IMR-90 (cell line): Measurements from ENCODE around the gene CDK15. TPM values are rescaled to one million over a fixed set of nuclear protein-coding genes. Genes with fewer than 3 reads are reported as not detected.

Experiments used
- ATAC-seq: fragments of 200-7000 bp; cut with Tn5 transposase; 2 replicates; pipeline ENCODE4 v1.9.1; 2020; ENCODE audit warnings: low read depth, mild to moderate bottlenecking, moderate library complexity
- BruUV-seq: library from RNA; stranded (reverse); fragments of 400-500 nt; replicated peaks from 2 replicates; lab custom pipeline; 2021; lab: Mats Ljungman, UMichigan
- CTCF ChIA-PET: fragments of 300-600 bp; formaldehyde crosslinking; extraction: SDS; loops from one replicate; lab custom pipeline; 2021; ENCODE audit warnings: antibody characterized with exemption; lab: Yijun Ruan, JAX
- POLR2A ChIA-PET: fragments of 300-600 bp; sonication (Branson Sonifier 250); formaldehyde crosslinking; loops from one replicate; lab custom pipeline; 2022; ENCODE audit warnings: antibody characterized with exemption; ENCODE audit not compliant: unreplicated experiment; lab: Charles Lee
- DNase-seq: peaks from one replicate; pipeline ENCODE4 v3.0.0; 2013
- H2AFZ ChIP-seq: replicated peaks from 2 replicates; pipeline ENCODE3; 2013; ENCODE audit warnings: low read length, mild to moderate bottlenecking; ENCODE audit not compliant: poor library complexity
- H2AK5ac ChIP-seq: 2 replicates; pipeline ENCODE4 v1.6.1; 2013; ENCODE audit warnings: low read depth, low read length, inconsistent platforms
- H2AK9ac ChIP-seq: replicated peaks from 2 replicates; pipeline ENCODE3; 2013; ENCODE audit warnings: mild to moderate bottlenecking, low read depth, low read length, moderate library complexity; ENCODE audit not compliant: poor library complexity
- H2BK120ac ChIP-seq: 2 replicates; pipeline ENCODE4 v1.6.1; 2013; ENCODE audit warnings: low read depth, low read length, inconsistent platforms
- H2BK15ac ChIP-seq: 3 replicates; pipeline ENCODE4 v1.6.1; 2013; ENCODE audit warnings: low read depth, low read length, inconsistent platforms
- H2BK20ac ChIP-seq: 2 replicates; pipeline ENCODE4 v1.6.1; 2013; ENCODE audit warnings: low read depth, mild to moderate bottlenecking, inconsistent platforms, low read length, moderate library complexity
- H2BK5ac ChIP-seq: 2 replicates; pipeline ENCODE4 v1.6.1; 2013; ENCODE audit warnings: mild to moderate bottlenecking, low read depth, low read length, inconsistent platforms; ENCODE audit not compliant: poor library complexity, severe bottlenecking
- H3K14ac ChIP-seq: replicated peaks from 2 replicates; pipeline ENCODE4 v1.6.1; 2013; ENCODE audit warnings: low read depth, low read length, inconsistent platforms
- H3K18ac ChIP-seq: 2 replicates; pipeline ENCODE4 v1.6.1; 2013; ENCODE audit warnings: low read depth, low read length, control low read depth
- H3K23ac ChIP-seq: 2 replicates; pipeline ENCODE4 v1.6.1; 2013; ENCODE audit warnings: low read depth, low read length, inconsistent platforms
- H3K27ac ChIP-seq: 2 replicates; pipeline ENCODE4 v1.5.1; 2013; ENCODE audit warnings: mild to moderate bottlenecking, control low read depth, low read length; ENCODE audit not compliant: insufficient read depth
- H3K27me3 ChIP-seq: 2 replicates; pipeline ENCODE4 v1.6.1; 2013; ENCODE audit warnings: low read length; ENCODE audit not compliant: control insufficient read depth, insufficient read depth
- H3K36me3 ChIP-seq: 2 replicates; pipeline ENCODE4 v1.6.1; 2013; ENCODE audit warnings: low read length, mixed read lengths; ENCODE audit not compliant: control insufficient read depth, insufficient read depth
- H3K4ac ChIP-seq: 2 replicates; pipeline ENCODE4 v1.6.1; 2013; ENCODE audit warnings: low read depth, low read length, inconsistent platforms
- H3K4me1 ChIP-seq: 2 replicates; pipeline ENCODE4 v1.6.1; 2013; ENCODE audit warnings: low read length, mixed read lengths; ENCODE audit not compliant: control insufficient read depth, insufficient read depth
- H3K4me2 ChIP-seq: 2 replicates; pipeline ENCODE4 v1.6.1; 2013; ENCODE audit warnings: low read depth, mild to moderate bottlenecking, control low read depth, low read length, moderate library complexity
- H3K4me3 ChIP-seq: 2 replicates; pipeline ENCODE4 v1.5.1; 2013; ENCODE audit warnings: low read depth, mild to moderate bottlenecking, control low read depth, low read length, moderate library complexity; ENCODE audit not compliant: insufficient read depth
- H3K56ac ChIP-seq: 2 replicates; pipeline ENCODE4 v1.6.1; 2013; ENCODE audit warnings: low read length, inconsistent platforms; ENCODE audit not compliant: insufficient read depth; ENCODE audit errors: extremely low read depth
- H3K79me1 ChIP-seq, 2 experiments: 2 replicates each; pipeline ENCODE4 v1.6.1; 2013; ENCODE audit warnings: low read length in 2 of 2, inconsistent platforms in 1 of 2, low read depth in 1 of 2
- H3K9ac ChIP-seq: 2 replicates; pipeline ENCODE4 v1.6.1; 2013; ENCODE audit warnings: low read depth, low read length, control low read depth
- H3K9me1 ChIP-seq: 2 replicates; pipeline ENCODE4 v1.6.1; 2013; ENCODE audit warnings: low read length, inconsistent platforms; ENCODE audit not compliant: insufficient read depth
- H3K9me3 ChIP-seq: 2 replicates; pipeline ENCODE4 v1.6.1; 2013; ENCODE audit warnings: low read length; ENCODE audit not compliant: control insufficient read depth, insufficient read depth
- H4K20me1 ChIP-seq: 2 replicates; pipeline ENCODE4 v1.6.1; 2013; ENCODE audit warnings: low read length, inconsistent platforms; ENCODE audit not compliant: insufficient read depth
- H4K5ac ChIP-seq: 2 replicates; pipeline ENCODE4 v1.6.1; 2013; ENCODE audit warnings: mild to moderate bottlenecking, low read depth, low read length, control low read depth
- H4K8ac ChIP-seq, 2 experiments: 2 replicates each; pipeline ENCODE4 v1.6.1; 2013; ENCODE audit warnings: low read depth in 2 of 2, low read length in 2 of 2, control low read depth in 1 of 2, inconsistent platforms in 1 of 2
- H4K91ac ChIP-seq: 2 replicates; pipeline ENCODE4 v1.6.1; 2013; ENCODE audit warnings: low read depth, low read length, inconsistent platforms; ENCODE audit not compliant: insufficient read depth
- CHD1 ChIP-seq: IDR thresholded peaks from 2 replicates; pipeline ENCODE4 v1.6.1; 2012; ENCODE audit warnings: low read depth, low read length, improper control_type of control experiment
- CTCF ChIP-seq: conservative IDR thresholded peaks from 2 replicates; pipeline ENCODE4 v1.5.1; 2012; ENCODE audit warnings: mild to moderate bottlenecking, low read depth, low read length, improper control_type of control experiment
- FOS ChIP-seq: fragments of 150-350 bp; IDR thresholded peaks from 2 replicates; pipeline ENCODE4 v1.6.1; 2016; ENCODE audit warnings: low read depth, low read length
- MAZ ChIP-seq: IDR thresholded peaks from 2 replicates; pipeline ENCODE4 v1.6.1; 2012; ENCODE audit warnings: low read depth, mild to moderate bottlenecking, low read length, improper control_type of control experiment, moderate library complexity, borderline replicate concordance
- RAD21 ChIP-seq: IDR thresholded peaks from 2 replicates; pipeline ENCODE4 v1.6.1; 2012; ENCODE audit warnings: low read length, improper control_type of control experiment
- RFX5 ChIP-seq: IDR thresholded peaks from 2 replicates; pipeline ENCODE4 v1.8.0; 2012; ENCODE audit warnings: low read depth, mild to moderate bottlenecking, low read length, moderate library complexity
- WGBS, 2 experiments: methylation state at CpG; one replicate each; pipeline versions ENCODE4 v1.1.5 to v1.1.7; 2013; ENCODE audit warnings: missing lambda C conversion rate in 2 of 2; ENCODE audit not compliant: insufficient read length in 1 of 2; ENCODE audit errors: extremely low coverage in 2 of 2; 5-methylcytosine and 5-hydroxymethylcytosine counted together
- dilution Hi-C: fragments of 300-500 bp; cut with HindIII; formaldehyde crosslinking; loops from one replicate; pipeline ENCODE4 v1.14.3; 2018; ENCODE audit warnings: low sequenced_read_pairs; ENCODE audit not compliant: unreplicated experiment
- in situ Hi-C: fragments of 300-500 bp; cut with MboI; formaldehyde crosslinking; loops from 3 replicates; pipeline ENCODE4 v1.14.3; 2019; ENCODE audit warnings: low sequenced_read_pairs, inconsistent platforms, mixed read lengths
- intact Hi-C: fragments of 100-400 bp; cut with micrococcal nuclease; formaldehyde crosslinking; loops from 2 replicates; pipeline ENCODE4 v1.10.0; 2022
- polyA plus RNA-seq, 3 experiments: library from polyadenylated mRNA; depleted of rRNA; stranded (reverse); fragments of >200 nt; gene quantifications; 2 replicates each; pipeline ENCODE4 v1.2.3, GENCODE V29; 2012; ENCODE audit warnings: low replicate concordance in 1 of 3
- total RNA-seq: library from RNA; depleted of rRNA; stranded (reverse); fragments of >200 nt; gene quantifications from 2 replicates; pipeline ENCODE4 v1.2.3, GENCODE V29; 2012

The CDK15 gene
- total and polyA plus RNA-seq, 2 of the 4 experiments (the other 2 are of a cell fraction): 16.1 to 33.0 TPM

- TF ChIP-seq MAZ (no peak), RFX5 (no peak), RAD21 (no peak)
These were observed 118.1 kb downstream of the CDK15 start (continued) for GRCh38 chr2:201924453-201924852.

GRCh38 chr2:201925056-201925455 lies 118.7 kb downstream of the CDK15 start:
- H2BK120ac ChIP-seq: no peak overlapping the region
- H3K18ac ChIP-seq: no peak overlapping the region
- H3K56ac ChIP-seq: no peak overlapping the region
- ChIA-PET CTCF (no interaction called here), POLR2A (no interaction called here)
- H3K4me2 ChIP-seq: no peak overlapping the region
- no peak overlapping the region for H3K4me3 ChIP-seq
- no peaks in the 10 kb centered on the region for H4K20me1 ChIP-seq
- H3K27me3 ChIP-seq: peaks cover 2% of the 10 kb centered on the region; the same call in 1 of the 2 replicates
- H3K4me1 ChIP-seq: no peaks in the 10 kb centered on the region
- no peak overlapping the region for H3K14ac ChIP-seq
- H3K9ac ChIP-seq: no peak overlapping the region
- no peak overlapping the region for H2AK5ac ChIP-seq
- H4K91ac ChIP-seq: no peak overlapping the region
- H2AK9ac ChIP-seq: no peak overlapping the region
- ATAC-seq (no peak), DNase-seq (no peak)
- in situ Hi-C loops: no loop called here
- intact Hi-C loops: no loop called here
- no peak overlapping the region for H2BK5ac ChIP-seq
- H3K27ac ChIP-seq: no peak overlapping the region
- no peak overlapping the region for H3K23ac ChIP-seq
- no peaks in the 10 kb centered on the region for H3K9me3 ChIP-seq
- no peak overlapping the region for H4K8ac ChIP-seq
- no peak overlapping the region for H3K4ac ChIP-seq
- H2AFZ ChIP-seq: no peak overlapping the region
- H3K79me1 ChIP-seq: no peaks in the 10 kb centered on the region
- dilution Hi-C loops: no loop called here
- H2BK15ac ChIP-seq: no peak overlapping the region
- TF ChIP-seq FOS: no peak
- TF ChIP-seq CTCF: no peak
- TF ChIP-seq CHD1: no peak
- no peak for TF ChIP-seq RAD21
- H3K9me1 ChIP-seq: no peaks in the 10 kb centered on the region
- H4K5ac ChIP-seq: no peak overlapping the region
- no TSS peak for BruUV-seq
- H3K36me3 ChIP-seq: no peaks in the 10 kb centered on the region
- no peak overlapping the region for H2BK20ac ChIP-seq
- WGBS, 2 experiments: 90% methylated on average over 2 of the region's 5 CpGs; no CpG with 5 or more reads in 1 of the 2 experiments
